ENCODE measurements around the gene TIMP3. TPM values are rescaled to one million over a fixed set of nuclear protein-coding genes. Genes with fewer than 3 reads are reported as not detected.

Gene TIMP3
- total and polyA plus RNA-seq, 2 experiments from 2014 or later, result 91.6 to 96.1 TPM

GRCh38 chr22:32819120-32819519 lies 17.6 kb downstream of the TIMP3 start:
- no peaks in the 10 kb centered on the region for H3K36me3 ChIP-seq (replicated peaks; ENCODE audit: insufficient read depth, low read depth)
- no peaks in the 10 kb centered on the region for H3K9me2 ChIP-seq (replicated peaks; ENCODE audit: insufficient read depth)
- no peak overlapping the region for H3K27ac ChIP-seq
- H3K27me3 ChIP-seq, result no peaks in the 10 kb centered on the region
- H3K4me1 ChIP-seq (ENCODE audit: insufficient read depth), result peaks cover 10% of the 10 kb centered on the region
- H3K79me2 ChIP-seq, result peaks cover 64% of the 10 kb centered on the region
- 96% methylated on average over 7 of the region's 7 CpGs for WGBS (ENCODE audit: low lambda C conversion rate, missing lambda C conversion rate)
- no peak overlapping the region for H3K4me2 ChIP-seq
- no peak for DNase-seq (ENCODE audit: low spot score)
- no peak overlapping the region for H2AFZ ChIP-seq
- TF ChIP-seq EZH2 (IDR thresholded peaks at IDR 0.05; ENCODE audit: borderline replicate concordance) (no peak), EZH2phosphoT487 (IDR thresholded peaks at IDR 0.05; ENCODE audit: low read depth, severe bottlenecking, unreplicated experiment) (no peak), CTCF (IDR thresholded peaks at IDR 0.05; ENCODE audit: poor library complexity) (no peak)
- no peak overlapping the region for H3K4me3 ChIP-seq
- no peaks in the 10 kb centered on the region for H3K9me3 ChIP-seq (ENCODE audit: low read depth)
- peaks cover 24% of the 10 kb centered on the region for H4K20me1 ChIP-seq (ENCODE audit: insufficient read depth, poor library complexity, severe bottlenecking)

- H3K79me2 ChIP-seq, result peaks cover 61% of the 10 kb centered on the region
- WGBS (ENCODE audit: low lambda C conversion rate, missing lambda C conversion rate), result 90% methylated on average over 13 of the region's 13 CpGs
- H3K9me2 ChIP-seq (replicated peaks; ENCODE audit: insufficient read depth), result no peaks in the 10 kb centered on the region
- no peak overlapping the region for H3K4me2 ChIP-seq
- no peaks in the 10 kb centered on the region for H3K36me3 ChIP-seq (replicated peaks; ENCODE audit: insufficient read depth, low read depth)
- no peaks in the 10 kb centered on the region for H3K27me3 ChIP-seq
- no peak overlapping the region for H3K4me3 ChIP-seq
- H3K9me3 ChIP-seq (ENCODE audit: low read depth), result no peaks in the 10 kb centered on the region
- peaks cover 17% of the 10 kb centered on the region for H4K20me1 ChIP-seq (ENCODE audit: insufficient read depth, poor library complexity, severe bottlenecking)
- peaks cover 10% of the 10 kb centered on the region for H3K4me1 ChIP-seq (ENCODE audit: insufficient read depth)
- DNase-seq (ENCODE audit: low spot score), result no peak
- H2AFZ ChIP-seq, result no peak overlapping the region
- TF ChIP-seq CTCF (IDR thresholded peaks at IDR 0.05; ENCODE audit: poor library complexity) (no peak), EZH2phosphoT487 (IDR thresholded peaks at IDR 0.05; ENCODE audit: low read depth, severe bottlenecking, unreplicated experiment) (no peak), EZH2 (IDR thresholded peaks at IDR 0.05; ENCODE audit: borderline replicate concordance) (no peak)
- H3K27ac ChIP-seq, result no peak overlapping the region
These were observed 18.9 kb downstream of the TIMP3 start for GRCh38 chr22:32820131-32821119.

GRCh38 chr22:32822179-32822877 lies 20.8 kb downstream of the TIMP3 start:
- H4K20me1 ChIP-seq (ENCODE audit: insufficient read depth, poor library complexity, severe bottlenecking), result peaks cover 20% of the 10 kb centered on the region
- H3K4me3 ChIP-seq, result no peak overlapping the region
- no peaks in the 10 kb centered on the region for H3K36me3 ChIP-seq (replicated peaks; ENCODE audit: insufficient read depth, low read depth)
- H3K9me2 ChIP-seq (replicated peaks; ENCODE audit: insufficient read depth), result no peaks in the 10 kb centered on the region
- no peaks in the 10 kb centered on the region for H3K27me3 ChIP-seq
- no peak overlapping the region for H2AFZ ChIP-seq
- H3K4me2 ChIP-seq, result no peak overlapping the region
- H3K79me2 ChIP-seq, result peaks cover 48% of the 10 kb centered on the region
- no peak overlapping the region for H3K27ac ChIP-seq
- TF ChIP-seq EZH2phosphoT487 (IDR thresholded peaks at IDR 0.05; ENCODE audit: low read depth, severe bottlenecking, unreplicated experiment) (no peak), CTCF (IDR thresholded peaks at IDR 0.05; ENCODE audit: poor library complexity) (no peak), EZH2 (IDR thresholded peaks at IDR 0.05; ENCODE audit: borderline replicate concordance) (no peak)
- WGBS (ENCODE audit: low lambda C conversion rate, missing lambda C conversion rate), result 95% methylated on average over 7 of the region's 7 CpGs
- H3K9me3 ChIP-seq (ENCODE audit: low read depth), result no peaks in the 10 kb centered on the region
- no peak for DNase-seq (ENCODE audit: low spot score)
- H3K4me1 ChIP-seq (ENCODE audit: insufficient read depth), result peaks cover 12% of the 10 kb centered on the region
